GM19035 (cell line): ENCODE results near the gene CCT5.
A peak's percentile ranks its signal among the peaks of the same experiment; 100 is the strongest.
"Not testable (repeated sequence)": the region's sequence is repeated elsewhere in the genome, so short reads cannot be mapped to it uniquely, and the experiment has no call there.

Source experiments
- ATAC-seq: cut with Tn5 transposase; IDR thresholded peaks from one replicate; pipeline ENCODE4 v1.9.1; 2021; ENCODE audit not compliant: unreplicated experiment

The CCT5 gene

GRCh38 chr5:10297646-10298204 is 47.6 kb downstream of the CCT5 start:
- no peak for ATAC-seq

GRCh38 chr5:10300246-10300645 is 50.2 kb downstream of the CCT5 start:
- ATAC-seq: no peak

DNA sequence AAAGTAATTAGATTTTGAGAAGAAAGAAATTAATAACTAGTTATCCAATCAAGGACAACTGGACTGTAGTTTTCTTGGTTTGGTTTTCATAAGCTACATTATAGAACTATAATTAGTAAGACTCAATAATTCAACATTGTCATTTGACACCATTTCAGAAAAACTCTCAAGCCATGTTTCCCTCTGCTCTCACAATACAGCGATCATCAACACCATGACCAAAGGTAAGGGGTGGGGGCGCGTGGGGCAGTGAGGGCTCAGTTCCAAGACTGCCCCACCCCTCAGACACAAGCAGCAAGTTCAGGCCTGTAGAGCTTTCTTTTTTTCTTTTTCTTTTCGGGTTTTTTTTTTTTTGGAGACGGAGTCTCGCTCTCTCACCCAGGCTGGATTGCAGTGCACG is 51.2 kb downstream of the CCT5 start:
- no peak for ATAC-seq

GRCh38 chr5:10301842-10302610 is 51.9 kb downstream of the CCT5 start:
- no peak for ATAC-seq

DNA sequence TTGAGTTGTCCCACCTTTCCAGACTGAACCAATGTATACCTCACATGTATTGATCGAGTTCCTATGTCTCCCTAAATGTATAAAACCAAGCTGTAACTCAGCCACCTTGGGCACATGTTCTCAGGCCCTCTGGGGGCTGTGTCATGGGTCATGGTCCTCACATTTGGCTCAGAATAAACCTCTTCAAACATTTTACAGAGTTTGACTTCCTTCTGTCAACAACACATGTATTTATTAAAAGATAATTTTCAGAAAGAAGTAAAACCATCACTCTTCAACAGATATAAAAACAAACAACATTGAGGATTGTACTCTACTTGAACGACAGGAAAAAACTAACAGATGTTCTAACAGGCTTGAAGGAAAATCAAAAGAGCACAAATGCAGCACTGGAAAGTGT is 53.1 kb downstream of the CCT5 start:
- no peak for ATAC-seq

- ATAC-seq: no peak
Measured at GRCh38 chr5:10303699-10304170, 53.7 kb downstream of the CCT5 start.

- ATAC-seq: no peak
Measured at GRCh38 chr5:10304932-10305331, 54.9 kb downstream of the CCT5 start.

- no peak for ATAC-seq
Measured at GRCh38 chr5:10306114-10306513, 56.0 kb downstream of the CCT5 start.

DNA sequence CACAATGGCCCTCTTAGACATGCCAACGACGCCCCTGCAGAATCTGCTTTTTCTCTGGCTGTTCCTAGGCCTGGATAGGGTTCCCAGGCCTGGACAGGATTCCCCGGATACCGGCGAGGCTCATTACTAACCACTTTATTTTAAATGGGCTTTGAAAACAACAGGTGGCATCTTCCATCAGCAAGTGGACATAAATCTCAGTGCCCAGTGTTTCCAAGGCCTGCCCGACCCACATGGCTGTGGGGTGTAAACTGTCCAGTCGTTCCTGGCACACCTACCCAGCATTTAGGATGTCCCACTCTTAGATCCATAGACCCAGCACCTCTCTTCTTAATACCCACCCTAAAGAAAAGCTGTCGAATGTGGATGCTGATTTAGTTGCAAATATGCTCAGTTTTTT is 56.7 kb downstream of the CCT5 start:
- ATAC-seq: no peak

- ATAC-seq: peak; percentile 84
Measured at GRCh38 chr5:10307206-10308148, 57.4 kb downstream of the CCT5 start, which contains the start of gene CMBL. TSS of gene CMBL (minus strand) at chr5:10307902. CDS start at chr5:10290762, 17,140 bp downstream.

GRCh38 chr5:10308844-10309243 is 58.8 kb downstream of the CCT5 start:
- no peak for ATAC-seq

GRCh38 chr5:10310066-10310779 is 60.1 kb downstream of the CCT5 start:
- ATAC-seq: no peak

- ATAC-seq: not testable (repeated sequence)
Measured at GRCh38 chr5:10310835-10311570, 60.9 kb downstream of the CCT5 start.

DNA sequence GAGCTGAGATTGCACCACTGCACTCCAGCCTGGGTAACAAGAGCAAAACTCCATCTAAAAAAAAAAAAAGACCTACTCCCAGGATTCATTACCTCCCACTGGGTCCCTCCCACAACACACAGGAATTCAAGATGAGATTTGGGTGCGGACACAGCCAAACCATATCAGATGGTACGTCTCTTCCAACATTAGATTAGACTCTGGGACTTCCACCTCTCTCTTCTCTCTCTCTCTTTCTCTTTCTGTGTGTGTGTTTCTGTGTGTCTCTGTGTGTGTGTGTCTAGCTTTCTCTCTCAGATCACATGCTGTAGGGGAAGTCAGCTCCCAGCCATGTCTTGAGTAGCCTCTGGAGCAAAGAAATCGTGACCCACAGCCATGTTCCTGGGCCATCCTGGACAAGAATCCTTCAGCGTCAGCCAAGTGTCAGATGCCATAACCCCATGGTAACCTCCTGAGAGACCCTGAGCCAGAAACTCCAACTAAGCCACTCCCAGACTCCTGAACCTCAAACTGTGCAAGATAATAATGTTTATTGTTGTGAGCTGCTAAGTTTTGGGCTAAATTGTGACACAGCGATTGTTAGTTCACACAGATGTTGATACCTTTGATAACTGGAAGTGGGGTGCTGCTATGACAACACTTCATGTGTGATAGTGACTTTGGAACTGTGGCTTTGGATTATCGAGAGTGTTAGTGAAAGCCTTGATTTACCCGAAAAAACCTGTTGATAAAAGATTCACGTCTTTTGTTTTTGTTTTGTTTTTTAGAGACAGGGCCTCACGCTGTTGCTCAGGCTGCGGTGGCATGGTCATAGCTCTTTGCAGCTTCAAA is 61.7 kb downstream of the CCT5 start:
- no peak for ATAC-seq

DNA sequence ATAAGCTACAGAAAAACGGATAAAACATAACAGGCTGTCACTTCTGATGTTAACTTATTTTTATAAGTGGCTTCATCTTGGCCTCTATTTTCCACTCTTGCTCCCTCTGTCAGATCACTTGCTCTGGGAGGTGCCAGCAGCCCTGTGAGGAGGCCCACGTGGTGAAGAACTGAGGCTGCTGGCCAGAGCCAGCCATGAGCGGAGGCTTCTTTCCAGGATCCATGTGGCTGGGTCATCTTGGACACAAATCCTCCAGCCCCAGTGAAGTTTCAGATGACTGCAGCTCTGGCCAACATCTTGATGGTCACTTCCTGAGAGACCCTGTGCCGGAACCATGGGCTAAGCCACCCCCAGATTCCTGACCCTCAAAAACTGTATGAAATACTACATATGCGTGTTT is 65.1 kb downstream of the CCT5 start:
- no peak for ATAC-seq
